ENCODE data around the gene PAX7. TPM values are rescaled to one million over a fixed set of nuclear protein-coding genes. Genes with fewer than 3 reads are reported as not detected.

Gene PAX7
- total and polyA plus RNA-seq, 2 experiments from 2014 or later = 0.03 TPM; not detected in 1

DNA sequence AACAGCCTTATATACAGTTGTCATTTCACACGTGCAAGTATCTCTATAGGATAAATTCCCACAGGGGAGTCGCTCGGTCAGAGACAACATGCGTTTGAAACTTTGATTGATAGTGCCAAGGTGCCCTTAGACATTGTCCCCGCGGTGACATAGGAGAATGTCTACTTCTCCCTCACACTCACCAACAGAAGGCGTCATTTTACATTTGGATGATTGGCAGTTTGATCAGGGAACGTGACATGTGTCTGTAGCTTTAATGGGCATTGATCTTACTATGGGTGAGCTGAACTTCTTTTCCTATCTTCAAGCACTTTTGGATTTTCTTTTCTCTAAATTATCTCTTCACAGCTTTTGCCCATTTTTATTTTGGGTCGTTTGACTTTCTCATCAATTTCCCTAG lies 42.6 kb upstream of the PAX7 start:
- Mint-ChIP-seq H3K27ac (no peak overlapping the region), H3K36me3 (ENCODE audit: low read depth) (no peaks in the 10 kb centered on the region), H3K27me3 (ENCODE audit: insufficient read depth, low read depth, poor library complexity) (peaks cover 2% of the 10 kb centered on the region), H3K4me1 (no peaks in the 10 kb centered on the region; the same call in 2 of the 3 replicates), H3K4me3 (no peak overlapping the region), H3K9me3 (no peaks in the 10 kb centered on the region)
- no peak for TF ChIP-seq STAT1 (IDR thresholded peaks at IDR 0.05; ENCODE audit: unreplicated experiment)
- TF ChIP-seq EZH2 (IDR thresholded peaks at IDR 0.05; ENCODE audit: low read depth, unreplicated experiment) = no peak
- TF ChIP-seq NANOG (IDR thresholded peaks at IDR 0.05; ENCODE audit: borderline replicate concordance) = no peak
- no peak for TF ChIP-seq CTCF (conservative IDR thresholded peaks at IDR 0.05; ENCODE audit: low read depth in 2 of 2)
- no peak for TF ChIP-seq CREB1 (CRISPR knock-in tag; IDR thresholded peaks at IDR 0.05; ENCODE audit: low read depth)
- no peak for TF ChIP-seq ZNF331 (CRISPR knock-in tag; IDR thresholded peaks at IDR 0.05; ENCODE audit: low read depth)
- TF ChIP-seq ZNF114 (CRISPR knock-in tag; IDR thresholded peaks at IDR 0.05) = no peak
- no peak for TF ChIP-seq JUNB (IDR thresholded peaks at IDR 0.05; ENCODE audit: unreplicated experiment)
- TF ChIP-seq, protein P1, sequence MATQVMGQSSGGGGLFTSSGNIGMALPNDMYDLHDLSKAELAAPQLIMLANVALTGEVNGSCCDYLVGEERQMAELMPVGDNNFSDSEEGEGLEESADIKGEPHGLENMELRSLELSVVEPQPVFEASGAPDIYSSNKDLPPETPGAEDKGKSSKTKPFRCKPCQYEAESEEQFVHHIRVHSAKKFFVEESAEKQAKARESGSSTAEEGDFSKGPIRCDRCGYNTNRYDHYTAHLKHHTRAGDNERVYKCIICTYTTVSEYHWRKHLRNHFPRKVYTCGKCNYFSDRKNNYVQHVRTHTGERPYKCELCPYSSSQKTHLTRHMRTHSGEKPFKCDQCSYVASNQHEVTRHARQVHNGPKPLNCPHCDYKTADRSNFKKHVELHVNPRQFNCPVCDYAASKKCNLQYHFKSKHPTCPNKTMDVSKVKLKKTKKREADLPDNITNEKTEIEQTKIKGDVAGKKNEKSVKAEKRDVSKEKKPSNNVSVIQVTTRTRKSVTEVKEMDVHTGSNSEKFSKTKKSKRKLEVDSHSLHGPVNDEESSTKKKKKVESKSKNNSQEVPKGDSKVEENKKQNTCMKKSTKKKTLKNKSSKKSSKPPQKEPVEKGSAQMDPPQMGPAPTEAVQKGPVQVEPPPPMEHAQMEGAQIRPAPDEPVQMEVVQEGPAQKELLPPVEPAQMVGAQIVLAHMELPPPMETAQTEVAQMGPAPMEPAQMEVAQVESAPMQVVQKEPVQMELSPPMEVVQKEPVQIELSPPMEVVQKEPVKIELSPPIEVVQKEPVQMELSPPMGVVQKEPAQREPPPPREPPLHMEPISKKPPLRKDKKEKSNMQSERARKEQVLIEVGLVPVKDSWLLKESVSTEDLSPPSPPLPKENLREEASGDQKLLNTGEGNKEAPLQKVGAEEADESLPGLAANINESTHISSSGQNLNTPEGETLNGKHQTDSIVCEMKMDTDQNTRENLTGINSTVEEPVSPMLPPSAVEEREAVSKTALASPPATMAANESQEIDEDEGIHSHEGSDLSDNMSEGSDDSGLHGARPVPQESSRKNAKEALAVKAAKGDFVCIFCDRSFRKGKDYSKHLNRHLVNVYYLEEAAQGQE (IDR thresholded peaks at IDR 0.05; ENCODE audit: unreplicated experiment) = no peak
- TF ChIP-seq, protein P2, sequence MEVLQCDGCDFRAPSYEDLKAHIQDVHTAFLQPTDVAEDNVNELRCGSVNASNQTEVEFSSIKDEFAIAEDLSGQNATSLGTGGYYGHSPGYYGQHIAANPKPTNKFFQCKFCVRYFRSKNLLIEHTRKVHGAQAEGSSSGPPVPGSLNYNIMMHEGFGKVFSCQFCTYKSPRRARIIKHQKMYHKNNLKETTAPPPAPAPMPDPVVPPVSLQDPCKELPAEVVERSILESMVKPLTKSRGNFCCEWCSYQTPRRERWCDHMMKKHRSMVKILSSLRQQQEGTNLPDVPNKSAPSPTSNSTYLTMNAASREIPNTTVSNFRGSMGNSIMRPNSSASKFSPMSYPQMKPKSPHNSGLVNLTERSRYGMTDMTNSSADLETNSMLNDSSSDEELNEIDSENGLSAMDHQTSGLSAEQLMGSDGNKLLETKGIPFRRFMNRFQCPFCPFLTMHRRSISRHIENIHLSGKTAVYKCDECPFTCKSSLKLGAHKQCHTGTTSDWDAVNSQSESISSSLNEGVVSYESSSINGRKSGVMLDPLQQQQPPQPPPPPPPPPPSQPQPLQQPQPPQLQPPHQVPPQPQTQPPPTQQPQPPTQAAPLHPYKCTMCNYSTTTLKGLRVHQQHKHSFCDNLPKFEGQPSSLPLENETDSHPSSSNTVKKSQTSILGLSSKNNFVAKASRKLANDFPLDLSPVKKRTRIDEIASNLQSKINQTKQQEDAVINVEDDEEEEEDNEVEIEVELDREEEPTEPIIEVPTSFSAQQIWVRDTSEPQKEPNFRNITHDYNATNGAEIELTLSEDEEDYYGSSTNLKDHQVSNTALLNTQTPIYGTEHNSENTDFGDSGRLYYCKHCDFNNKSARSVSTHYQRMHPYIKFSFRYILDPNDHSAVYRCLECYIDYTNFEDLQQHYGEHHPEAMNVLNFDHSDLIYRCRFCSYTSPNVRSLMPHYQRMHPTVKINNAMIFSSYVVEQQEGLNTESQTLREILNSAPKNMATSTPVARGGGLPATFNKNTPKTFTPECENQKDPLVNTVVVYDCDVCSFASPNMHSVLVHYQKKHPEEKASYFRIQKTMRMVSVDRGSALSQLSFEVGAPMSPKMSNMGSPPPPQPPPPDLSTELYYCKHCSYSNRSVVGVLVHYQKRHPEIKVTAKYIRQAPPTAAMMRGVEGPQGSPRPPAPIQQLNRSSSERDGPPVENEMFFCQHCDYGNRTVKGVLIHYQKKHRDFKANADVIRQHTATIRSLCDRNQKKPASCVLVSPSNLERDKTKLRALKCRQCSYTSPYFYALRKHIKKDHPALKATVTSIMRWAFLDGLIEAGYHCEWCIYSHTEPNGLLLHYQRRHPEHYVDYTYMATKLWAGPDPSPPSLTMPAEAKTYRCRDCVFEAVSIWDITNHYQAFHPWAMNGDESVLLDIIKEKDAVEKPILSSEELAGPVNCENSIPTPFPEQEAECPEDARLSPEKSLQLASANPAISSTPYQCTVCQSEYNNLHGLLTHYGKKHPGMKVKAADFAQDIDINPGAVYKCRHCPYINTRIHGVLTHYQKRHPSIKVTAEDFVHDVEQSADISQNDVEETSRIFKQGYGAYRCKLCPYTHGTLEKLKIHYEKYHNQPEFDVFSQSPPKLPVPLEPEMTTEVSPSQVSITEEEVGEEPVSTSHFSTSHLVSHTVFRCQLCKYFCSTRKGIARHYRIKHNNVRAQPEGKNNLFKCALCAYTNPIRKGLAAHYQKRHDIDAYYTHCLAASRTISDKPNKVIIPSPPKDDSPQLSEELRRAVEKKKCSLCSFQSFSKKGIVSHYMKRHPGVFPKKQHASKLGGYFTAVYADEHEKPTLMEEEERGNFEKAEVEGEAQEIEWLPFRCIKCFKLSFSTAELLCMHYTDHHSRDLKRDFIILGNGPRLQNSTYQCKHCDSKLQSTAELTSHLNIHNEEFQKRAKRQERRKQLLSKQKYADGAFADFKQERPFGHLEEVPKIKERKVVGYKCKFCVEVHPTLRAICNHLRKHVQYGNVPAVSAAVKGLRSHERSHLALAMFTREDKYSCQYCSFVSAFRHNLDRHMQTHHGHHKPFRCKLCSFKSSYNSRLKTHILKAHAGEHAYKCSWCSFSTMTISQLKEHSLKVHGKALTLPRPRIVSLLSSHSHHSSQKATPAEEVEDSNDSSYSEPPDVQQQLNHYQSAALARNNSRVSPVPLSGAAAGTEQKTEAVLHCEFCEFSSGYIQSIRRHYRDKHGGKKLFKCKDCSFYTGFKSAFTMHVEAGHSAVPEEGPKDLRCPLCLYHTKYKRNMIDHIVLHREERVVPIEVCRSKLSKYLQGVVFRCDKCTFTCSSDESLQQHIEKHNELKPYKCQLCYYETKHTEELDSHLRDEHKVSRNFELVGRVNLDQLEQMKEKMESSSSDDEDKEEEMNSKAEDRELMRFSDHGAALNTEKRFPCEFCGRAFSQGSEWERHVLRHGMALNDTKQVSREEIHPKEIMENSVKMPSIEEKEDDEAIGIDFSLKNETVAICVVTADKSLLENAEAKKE (CRISPR knock-in tag; IDR thresholded peaks at IDR 0.05) = no peak
- no peaks in the 10 kb centered on the region for H3F3A ChIP-seq (replicated peaks; ENCODE audit: low read depth)
- ATAC-seq (no peak), DNase-seq (ENCODE audit: low spot score) (no peak)
- H3K4me1 ChIP-seq (ENCODE audit: insufficient read depth) = no peaks in the 10 kb centered on the region; the same call in 1 of the 2 replicates
- no peak overlapping the region for H2AFZ ChIP-seq
- no peaks in the 10 kb centered on the region for H3K27me3 ChIP-seq (ENCODE audit: insufficient read depth)
- no peak overlapping the region for H3K4me2 ChIP-seq
- no peaks in the 10 kb centered on the region for H3K36me3 ChIP-seq (ENCODE audit: insufficient read depth)
- H3K4me3 ChIP-seq = no peak overlapping the region
- H3K9me2 ChIP-seq (ENCODE audit: insufficient read depth) = no peaks in the 10 kb centered on the region
- no peaks in the 10 kb centered on the region for H4K20me1 ChIP-seq (replicated peaks; ENCODE audit: insufficient read depth)
- no peak overlapping the region for H3K27ac ChIP-seq (ENCODE audit: low read depth)
- H3K79me2 ChIP-seq (replicated peaks; ENCODE audit: insufficient read depth) = no peaks in the 10 kb centered on the region
